Activated CD8-positive, alpha-beta memory T cell treated with anti-CD3 and anti-CD28 coated beads, Interleukin-2, amount 50 U/mL, for 24 hours (primary cell): Measurements from ENCODE around the gene BCDIN3D.

Experiments
- DNase-seq: peaks from one replicate; pipeline ENCODE4 v3.0.0-alpha.2; 2020; ENCODE audit errors: extremely low read depth

Gene BCDIN3D

DNA sequence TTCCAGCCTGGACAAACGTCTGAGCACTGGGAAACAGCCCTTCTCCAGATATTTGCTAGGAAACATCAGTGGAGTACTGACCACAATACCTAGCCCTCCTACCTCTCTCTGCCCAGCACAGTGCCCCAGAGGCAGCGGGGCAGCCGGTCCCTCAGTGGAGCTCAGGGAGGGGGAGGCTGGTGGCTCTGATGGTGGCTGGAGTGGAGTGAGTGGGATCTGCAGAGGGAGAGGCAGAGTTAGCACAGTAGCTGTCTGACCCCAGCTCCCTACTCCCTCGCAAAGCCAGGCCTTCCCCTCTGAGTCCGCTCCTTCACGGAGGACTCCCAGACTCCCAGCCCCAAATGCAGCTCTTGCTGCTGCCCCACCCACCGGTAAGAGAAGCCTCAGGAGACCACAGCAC lies 44.7 kb downstream of the BCDIN3D start:
- DNase-seq: no peak

DNA sequence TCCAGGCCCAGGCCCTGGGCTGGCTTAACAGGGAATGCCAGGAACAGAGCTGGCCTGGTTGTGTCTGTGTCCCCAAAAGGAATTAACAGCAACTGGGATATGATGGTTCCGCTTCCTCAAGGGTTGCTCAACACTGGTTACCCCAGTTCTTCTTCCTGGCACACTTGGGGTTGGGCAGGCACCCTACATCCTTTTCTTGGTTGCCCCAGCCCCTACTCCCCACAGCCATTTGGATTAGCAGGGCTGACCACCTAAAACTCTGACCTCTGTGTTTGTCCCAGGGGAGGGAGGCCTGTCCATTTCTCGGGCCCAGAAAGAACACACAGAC lies 45.5 kb downstream of the BCDIN3D start:
- no peak for DNase-seq

DNA sequence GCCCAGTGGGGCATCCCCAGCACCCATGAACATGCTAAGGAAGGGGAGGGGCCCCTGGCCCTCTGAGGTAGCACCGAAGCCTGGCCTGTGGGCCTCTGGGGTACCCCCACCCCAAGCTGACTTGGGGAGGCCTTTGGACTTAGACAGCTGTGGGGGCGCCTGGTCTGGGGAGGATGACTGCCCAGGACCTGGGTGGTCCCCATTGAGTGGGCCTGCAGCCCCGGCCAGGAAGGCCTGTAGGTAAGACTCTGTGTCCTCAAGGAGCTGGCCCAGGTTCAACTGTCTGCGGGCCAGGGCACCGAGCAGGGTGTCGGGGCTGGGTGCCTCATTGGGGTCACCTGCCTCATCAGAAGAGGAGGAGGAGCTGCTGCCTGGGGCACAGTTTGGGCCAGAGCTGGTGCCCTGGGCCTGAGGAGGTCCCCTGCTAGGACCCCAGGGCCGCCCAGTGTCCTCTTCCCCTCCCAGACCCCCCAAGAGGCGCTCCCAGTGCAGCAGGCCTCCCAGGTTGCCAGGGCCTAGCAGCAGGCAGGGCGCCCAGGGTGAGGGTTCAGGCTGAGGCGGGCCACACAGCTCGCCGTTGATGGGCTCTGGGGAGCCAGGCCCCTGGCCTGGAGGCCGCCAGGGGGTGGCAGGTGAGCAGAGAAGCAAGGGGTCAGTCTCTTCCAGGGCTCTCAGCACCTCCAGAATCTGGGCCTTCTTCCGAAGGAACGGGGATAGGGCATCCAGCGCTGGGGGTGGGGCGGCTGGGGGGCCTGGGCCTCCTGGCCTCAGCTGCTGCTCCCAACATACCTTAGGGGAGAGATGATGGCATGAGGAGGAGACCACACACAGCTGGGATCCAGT lies 46.1 kb downstream of the BCDIN3D start:
- no peak for DNase-seq

DNA sequence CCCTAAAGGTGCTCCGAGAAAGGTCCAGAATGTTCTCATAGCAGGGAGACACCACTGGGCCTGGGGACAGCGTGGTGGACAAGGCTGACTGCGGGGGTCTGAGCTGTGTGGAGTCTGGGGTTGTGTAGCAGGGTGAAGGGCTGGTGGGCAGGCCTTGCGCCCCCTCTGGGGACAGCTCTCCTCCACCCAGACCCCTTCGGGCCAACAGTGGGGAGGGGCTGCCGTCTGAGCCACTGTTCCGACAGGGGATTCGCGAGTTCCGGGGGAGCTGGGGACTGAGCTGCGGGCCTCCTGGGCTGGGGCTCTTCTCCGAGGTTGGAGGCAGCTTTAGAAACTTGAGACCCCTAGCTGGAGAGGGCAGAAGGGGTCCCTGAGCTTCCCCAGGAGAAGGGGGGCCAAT lies 46.8 kb downstream of the BCDIN3D start:
- DNase-seq: no peak

DNA sequence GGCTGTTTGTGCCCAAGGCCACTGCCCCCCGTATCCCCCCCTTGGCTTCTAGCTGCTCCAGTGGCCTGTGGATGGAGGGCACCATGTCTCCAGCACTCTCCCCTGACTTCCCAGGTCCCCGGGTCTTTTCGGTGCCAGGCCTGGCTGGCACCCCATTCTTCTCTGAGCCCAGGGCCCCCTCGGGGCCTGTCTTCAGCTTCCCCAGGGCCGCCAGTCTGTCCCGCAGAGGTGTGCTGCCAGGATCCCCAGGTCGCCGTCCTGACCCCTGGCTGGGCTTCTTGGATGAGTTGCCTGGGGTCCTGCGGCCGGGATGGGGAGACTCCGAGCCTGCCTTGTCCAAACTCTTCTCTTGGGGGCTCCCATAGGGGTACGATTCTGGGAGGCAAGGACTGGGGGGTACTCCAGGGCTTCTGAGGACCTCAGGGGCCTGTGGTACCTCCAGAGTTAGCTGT lies 47.2 kb downstream of the BCDIN3D start:
- no peak for DNase-seq

DNA sequence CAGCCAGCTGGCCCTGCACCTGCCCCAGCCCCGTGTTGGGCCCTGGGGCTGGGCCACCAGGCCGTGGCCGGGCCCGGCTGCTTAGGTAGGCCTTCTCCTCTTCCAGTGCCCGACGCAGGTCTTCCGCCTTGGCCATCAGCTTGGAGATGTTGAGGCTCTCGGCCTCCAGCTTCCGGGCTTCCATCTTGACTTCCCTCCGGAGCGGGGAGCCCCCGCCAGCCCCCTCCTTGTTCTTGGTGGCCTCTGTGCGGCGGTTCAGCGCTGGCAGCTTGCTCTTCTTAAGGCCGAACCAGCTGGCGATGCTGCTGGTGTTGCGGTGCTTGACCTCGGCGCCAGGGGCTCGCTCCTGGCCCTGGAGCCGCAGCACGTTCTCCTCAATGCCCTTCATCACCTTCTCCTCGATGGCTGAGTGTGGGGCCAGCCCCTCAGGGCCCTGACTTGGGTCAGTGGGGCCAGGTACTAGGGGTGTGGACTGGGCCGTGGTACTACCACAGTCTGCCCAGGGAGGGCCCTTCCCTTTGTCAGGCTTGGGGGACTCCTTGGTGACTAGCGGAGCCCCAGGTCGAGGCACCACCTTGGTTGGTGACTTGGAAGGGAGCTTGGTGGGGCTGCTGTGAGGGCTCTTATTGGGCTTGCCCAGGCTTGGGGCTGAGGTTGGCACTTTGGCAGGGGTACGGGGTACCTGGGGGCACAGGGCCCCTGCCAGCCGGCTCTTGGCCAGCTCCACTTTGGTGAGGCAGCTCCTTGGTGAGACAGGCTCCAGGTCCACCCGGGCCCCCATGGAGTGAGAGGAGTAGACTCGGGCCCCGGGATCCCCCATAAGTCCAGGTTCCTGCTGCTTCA lies 47.9 kb downstream of the BCDIN3D start:
- no peak for DNase-seq

DNA sequence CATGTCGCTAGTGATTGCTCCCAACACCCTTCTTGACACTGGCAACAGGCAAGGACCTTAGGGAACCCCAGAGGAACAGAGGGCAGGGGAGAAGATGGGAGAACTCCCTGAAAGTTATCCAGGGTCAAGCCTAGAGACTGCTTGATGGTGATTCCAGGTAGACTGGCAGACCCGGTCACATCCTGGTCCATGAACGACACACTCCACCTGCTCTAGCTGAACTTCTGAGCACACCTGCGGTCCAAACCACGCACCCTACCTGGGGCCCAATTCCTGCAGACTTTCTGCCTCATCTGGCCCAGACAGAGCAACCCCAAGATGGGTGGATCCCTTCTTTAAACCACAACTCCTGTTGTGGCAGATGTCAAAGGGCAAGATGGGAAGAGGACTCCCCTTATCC lies 48.9 kb downstream of the BCDIN3D start:
- no peak for DNase-seq

DNA sequence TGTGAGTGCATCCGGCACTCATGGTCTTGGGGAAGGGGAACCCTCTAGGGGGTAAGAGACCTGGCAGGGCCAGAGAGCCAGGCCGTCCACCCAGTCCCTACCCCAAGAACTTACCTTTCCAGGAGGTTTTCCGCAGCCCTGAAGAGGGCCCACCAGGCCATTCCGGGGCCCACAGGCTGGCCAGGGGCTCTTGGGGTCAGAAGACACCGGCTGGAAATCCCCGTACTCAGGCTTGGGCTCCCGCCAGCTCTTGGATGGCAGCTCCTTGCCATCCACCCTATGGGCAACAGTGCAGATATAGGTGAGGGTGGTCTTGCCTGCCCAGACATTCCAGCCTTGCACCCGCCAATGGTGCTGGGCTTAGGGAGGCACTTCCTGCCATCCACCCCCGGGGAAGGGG lies 49.3 kb downstream of the BCDIN3D start:
- no peak for DNase-seq

DNA sequence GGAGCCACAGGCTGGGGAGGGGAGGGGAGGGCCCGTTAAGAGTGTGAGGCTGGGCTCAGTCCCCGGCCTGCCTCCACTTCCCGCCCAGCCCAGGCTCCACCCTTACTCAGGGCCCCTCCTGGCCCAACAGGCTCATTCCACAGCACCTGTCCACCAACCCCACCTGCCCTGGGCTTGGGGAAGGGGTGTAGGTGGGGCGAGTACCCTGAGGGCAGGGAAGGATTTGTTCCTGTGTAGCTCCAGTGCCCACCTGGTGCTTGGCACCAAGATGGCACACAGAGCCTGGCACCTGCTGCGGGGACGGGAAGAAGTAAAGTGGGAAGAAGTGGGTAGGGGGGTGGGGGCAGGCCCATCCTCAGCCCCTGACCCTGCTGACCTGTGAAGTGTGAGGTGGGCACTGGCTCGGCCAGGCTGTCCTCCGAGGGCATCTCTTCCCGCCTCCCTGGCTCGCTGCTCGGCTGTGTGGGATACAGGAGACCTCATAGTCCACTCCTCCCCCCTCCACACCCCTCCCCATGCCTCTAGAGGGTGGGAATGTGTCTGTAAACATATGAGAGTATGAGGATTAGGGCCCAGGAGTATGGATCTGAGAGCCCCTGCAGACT lies 49.8 kb downstream of the BCDIN3D start:
- no peak for DNase-seq

DNA sequence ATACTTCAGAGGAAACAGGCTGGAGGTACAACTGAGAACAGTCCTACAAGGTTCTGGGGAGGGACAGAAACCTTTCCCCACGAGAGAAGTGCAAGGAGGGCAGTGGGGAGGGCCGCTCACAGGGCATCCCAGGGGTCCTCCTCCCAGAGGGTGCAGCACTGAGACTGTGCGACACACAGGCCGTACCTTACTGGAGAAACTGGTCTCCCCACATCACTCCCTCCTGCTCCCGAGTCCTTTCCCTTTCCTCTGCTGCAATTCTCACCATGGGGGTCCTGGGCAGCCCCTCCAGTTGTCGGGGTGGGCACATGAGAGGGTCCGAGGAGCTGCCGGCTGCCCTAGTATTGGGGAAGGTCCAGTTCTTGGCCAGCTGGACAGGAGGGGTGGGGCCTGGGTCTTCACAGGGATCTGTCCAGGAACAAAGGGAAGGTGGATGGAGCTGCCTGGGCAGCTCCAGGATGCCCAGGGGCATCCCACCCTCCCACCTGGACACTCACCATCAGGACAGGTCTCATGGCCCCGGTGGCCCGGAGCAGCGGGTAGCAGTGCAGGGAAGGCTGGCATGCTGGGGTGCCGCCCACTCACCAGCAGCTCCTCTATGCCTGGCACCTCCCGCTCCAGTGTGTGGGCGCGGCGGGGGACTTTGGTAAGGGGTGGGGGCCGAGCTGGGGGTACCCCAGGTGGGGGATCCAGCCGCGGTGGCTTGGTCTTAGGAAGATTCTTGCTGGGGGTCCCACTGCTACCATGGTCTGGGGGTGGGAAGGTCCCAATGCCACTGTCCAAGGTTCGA lies 50.5 kb downstream of the BCDIN3D start:
- DNase-seq: no peak

DNA sequence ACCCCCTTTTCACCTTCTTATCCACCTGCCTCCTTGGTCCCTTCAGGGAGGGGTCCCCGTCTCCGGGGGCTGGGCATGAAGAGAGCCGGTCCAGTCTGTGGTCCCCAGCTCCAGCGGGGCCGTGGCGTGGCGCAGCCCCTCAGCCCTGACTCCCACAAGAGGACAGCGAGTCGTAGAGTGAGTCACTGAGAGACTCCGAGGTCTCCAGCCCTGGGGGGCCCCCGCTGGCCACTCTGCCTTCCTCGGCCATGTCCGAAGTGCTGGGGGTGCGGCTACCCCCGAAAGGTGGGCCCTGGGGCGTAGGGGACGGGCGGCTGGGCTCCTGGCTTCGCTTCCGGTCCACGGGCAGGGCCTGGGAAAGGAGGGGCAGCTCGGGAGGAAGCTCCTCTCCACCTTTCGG lies 51.2 kb downstream of the BCDIN3D start:
- DNase-seq: no peak

DNA sequence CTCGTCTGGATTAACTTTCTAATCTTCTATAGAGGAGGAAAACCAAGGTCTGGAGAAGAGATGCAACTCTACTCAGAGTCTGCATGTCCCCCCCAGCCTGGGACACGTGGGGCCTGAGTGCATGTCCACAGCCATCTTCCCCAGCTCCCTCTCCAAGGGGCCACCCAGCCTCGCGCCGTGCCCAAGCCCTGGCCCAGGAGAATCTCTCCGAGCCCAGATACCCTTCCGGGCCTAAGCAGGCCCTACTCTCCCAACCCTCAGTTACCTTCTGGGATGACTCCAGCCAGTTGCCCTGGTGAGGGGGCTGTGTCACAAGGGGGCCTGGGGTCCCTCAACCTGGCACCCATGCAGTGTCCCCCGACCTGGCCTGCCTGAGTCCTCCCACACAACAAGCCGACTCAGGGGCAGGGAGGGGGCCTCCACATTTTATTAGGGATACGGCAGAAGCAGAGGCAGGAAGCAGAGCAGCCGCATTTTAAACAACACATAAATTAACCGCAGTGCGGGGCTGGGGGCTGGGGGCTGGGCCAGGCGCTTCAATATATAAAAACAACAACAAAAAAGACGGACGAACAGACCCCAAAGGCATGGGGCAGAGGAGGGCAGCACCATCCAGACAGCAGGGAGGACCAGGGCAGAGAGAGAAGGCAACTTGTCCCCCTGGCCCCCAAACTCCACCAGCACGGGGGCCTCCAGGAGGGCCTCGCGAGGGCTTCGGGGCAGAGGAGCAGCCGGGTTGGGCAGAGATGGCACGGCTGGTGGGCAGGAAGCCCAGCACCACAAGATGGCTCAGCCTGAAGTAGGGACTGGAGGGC lies 52.0 kb downstream of the BCDIN3D start:
- no peak for DNase-seq

DNA sequence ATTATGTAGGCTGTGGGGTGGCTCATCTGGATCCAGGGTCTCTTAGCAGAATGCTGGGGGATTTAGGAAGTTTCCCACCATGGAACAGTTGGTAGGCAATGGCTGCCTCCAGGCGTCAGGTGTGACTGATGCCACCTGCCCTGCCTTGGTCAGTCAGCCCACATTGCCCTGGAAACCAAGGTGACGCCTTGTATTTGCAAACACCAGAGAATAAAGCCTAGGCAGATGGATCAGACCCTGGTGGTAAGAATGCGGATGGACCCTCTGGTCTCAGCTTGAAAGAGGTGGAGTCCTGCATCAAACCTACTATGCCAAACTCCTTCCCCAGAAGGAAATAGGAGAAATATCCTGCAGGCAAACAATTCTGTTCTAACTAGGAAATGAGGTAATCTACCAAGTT lies 52.9 kb downstream of the BCDIN3D start:
- no peak for DNase-seq

DNA sequence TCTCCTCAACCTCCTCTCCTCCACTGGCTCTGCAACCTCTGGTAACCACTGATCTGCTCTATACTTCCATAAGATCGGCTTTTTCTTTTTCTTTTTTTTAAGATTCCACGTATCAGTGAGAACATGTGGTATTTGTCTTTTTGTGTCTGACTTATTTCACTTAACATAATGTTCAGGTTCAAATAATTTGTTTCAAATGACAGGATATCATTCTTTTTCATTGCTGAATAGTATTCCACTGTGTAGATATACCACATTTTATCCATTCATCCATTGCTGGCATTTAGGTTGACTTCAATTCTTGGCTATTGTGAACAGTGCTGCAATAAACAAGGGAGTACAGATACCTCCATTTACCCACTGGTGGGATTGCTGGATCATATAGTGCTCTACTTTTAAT lies 55.2 kb downstream of the BCDIN3D start:
- no peak for DNase-seq
